ENCODE results near the gene KIAA0513.

KIAA0513 gene

DNA sequence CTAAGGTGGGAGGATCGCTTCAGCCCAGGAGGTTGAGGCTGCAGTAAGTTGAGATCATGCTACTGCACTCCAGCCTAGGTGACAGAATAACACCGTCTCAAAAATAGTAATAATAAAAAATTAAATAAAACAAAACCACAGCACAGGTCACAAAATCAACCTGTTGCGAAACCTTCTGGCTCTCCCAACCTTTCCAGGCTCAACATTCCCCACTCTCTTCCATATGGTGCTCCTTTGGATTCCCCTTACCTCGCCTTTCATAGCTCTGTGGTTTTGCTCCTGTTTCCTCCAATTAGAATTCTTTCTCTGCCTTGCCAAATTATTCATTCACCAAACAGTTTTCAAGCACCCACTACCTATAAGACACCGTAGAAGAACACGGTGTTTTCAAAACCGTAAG is 21.0 kb upstream of the KIAA0513 start:
- peaks cover 6% of the 10 kb centered on the region for H3K27me3 Mint-ChIP-seq (ENCODE audit: low read depth, poor library complexity)
- TF ChIP-seq, protein P1, sequence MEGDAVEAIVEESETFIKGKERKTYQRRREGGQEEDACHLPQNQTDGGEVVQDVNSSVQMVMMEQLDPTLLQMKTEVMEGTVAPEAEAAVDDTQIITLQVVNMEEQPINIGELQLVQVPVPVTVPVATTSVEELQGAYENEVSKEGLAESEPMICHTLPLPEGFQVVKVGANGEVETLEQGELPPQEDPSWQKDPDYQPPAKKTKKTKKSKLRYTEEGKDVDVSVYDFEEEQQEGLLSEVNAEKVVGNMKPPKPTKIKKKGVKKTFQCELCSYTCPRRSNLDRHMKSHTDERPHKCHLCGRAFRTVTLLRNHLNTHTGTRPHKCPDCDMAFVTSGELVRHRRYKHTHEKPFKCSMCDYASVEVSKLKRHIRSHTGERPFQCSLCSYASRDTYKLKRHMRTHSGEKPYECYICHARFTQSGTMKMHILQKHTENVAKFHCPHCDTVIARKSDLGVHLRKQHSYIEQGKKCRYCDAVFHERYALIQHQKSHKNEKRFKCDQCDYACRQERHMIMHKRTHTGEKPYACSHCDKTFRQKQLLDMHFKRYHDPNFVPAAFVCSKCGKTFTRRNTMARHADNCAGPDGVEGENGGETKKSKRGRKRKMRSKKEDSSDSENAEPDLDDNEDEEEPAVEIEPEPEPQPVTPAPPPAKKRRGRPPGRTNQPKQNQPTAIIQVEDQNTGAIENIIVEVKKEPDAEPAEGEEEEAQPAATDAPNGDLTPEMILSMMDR (IDR thresholded peaks at IDR 0.05) = no peak
- peaks cover 84% of the 10 kb centered on the region for H3K4me1 Mint-ChIP-seq
- no peak overlapping the region for H3K4me3 Mint-ChIP-seq
- no peak overlapping the region for H3K27ac Mint-ChIP-seq
- DNase-seq = no peak
- peaks cover 5% of the 10 kb centered on the region for H3K36me3 Mint-ChIP-seq (ENCODE audit: low read depth)
- H3K9me3 Mint-ChIP-seq = no peaks in the 10 kb centered on the region

DNA sequence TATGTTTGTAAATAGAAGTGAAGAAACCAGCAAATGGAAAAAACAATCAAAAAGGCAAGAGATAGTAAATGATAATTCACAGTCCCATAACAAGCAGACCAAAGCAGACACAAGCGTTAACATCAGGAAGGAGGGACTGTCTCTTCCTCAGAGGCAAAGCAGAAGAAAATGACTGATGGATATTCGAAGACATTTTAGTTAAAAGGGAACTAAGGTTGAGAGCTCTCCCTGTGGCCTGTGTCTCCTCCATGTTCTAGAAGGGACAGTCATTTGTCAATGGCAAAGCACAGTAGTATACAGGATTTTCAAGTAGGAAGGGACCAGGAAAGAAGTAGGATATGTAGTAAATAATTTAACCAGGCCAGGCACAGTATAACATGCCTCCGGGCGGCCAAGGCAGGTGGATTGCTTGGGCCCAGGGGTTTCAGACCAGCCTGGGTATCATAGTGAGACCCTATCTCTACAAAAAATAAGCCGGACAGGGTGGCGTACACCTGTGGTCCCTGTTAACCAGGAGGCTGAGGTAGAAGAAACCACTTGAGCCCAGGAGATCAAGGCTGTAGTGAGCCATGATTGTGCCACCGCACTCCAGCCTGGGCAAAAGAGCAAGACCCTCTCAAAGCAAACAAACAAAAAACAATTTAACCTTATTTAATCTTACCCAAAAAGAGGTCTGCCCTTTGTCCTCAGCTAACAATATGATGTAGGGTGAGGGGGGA is 19.9 kb upstream of the KIAA0513 start:
- TF ChIP-seq, protein P1 (IDR thresholded peaks at IDR 0.05) = no peak
- DNase-seq = no peak
- Mint-ChIP-seq H3K9me3 (no peaks in the 10 kb centered on the region), H3K4me3 (no peak overlapping the region), H3K27me3 (ENCODE audit: low read depth, poor library complexity) (peaks cover 8% of the 10 kb centered on the region), H3K27ac (peak overlapping the region; percentile 21), H3K36me3 (ENCODE audit: low read depth) (peaks cover 5% of the 10 kb centered on the region), H3K4me1 (peaks cover 83% of the 10 kb centered on the region)

DNA sequence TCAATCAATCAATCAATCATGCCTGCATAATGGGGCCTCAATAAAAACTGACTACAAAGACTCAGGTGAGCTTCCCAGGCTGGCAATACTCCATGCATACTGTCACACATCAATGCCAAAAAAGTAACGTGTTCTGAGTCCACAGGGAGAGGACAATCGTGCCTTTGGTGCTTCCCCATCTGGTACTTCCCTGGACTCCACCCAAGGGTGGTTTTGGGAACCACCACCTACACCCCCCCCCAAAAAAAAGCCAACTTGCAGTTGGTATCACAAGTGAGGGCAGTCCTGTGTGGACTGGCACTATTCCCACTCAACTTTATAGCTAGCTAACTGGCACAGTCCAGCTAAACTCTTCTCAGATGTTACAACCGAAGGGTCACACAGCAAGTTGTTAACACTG is 19.3 kb upstream of the KIAA0513 start:
- no peak for DNase-seq
- Mint-ChIP-seq H3K9me3 (no peaks in the 10 kb centered on the region), H3K27ac (no peak overlapping the region), H3K4me3 (no peak overlapping the region), H3K4me1 (peaks cover 77% of the 10 kb centered on the region), H3K36me3 (ENCODE audit: low read depth) (peaks cover 5% of the 10 kb centered on the region), H3K27me3 (ENCODE audit: low read depth, poor library complexity) (peaks cover 8% of the 10 kb centered on the region)
- TF ChIP-seq, protein P1 (IDR thresholded peaks at IDR 0.05) = no peak

DNA sequence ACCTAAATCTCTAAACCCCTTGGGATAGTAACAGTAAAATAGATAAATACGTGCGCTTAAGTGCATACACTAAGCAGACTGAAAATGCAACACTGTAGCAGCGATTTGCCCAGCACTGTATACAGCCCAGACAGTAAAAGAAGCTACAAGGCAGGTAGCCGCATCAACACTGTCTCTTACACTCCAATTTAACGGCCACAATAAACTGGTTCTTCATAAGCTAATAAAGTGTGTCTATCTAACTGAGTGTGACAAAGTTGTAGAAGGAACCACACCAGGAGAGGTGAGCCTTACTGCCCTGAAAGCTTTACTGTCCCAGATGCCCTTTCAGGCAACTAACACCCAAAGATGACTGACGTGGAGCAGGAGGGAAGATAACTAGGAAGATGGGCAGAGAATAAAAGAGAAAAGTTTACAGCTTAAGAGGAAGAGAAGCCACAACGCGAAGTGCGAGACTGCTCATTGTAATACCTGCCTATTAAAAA is 17.1 kb upstream of the KIAA0513 start:
- peaks cover 64% of the 10 kb centered on the region for H3K4me1 Mint-ChIP-seq
- H3K27ac Mint-ChIP-seq = peak overlapping the region; percentile 94
- H3K4me3 Mint-ChIP-seq = peak overlapping the region; percentile 95
- peaks cover 8% of the 10 kb centered on the region for H3K27me3 Mint-ChIP-seq (ENCODE audit: low read depth, poor library complexity)
- TF ChIP-seq, protein P1 (IDR thresholded peaks at IDR 0.05) = no peak
- H3K9me3 Mint-ChIP-seq = no peaks in the 10 kb centered on the region
- peaks cover 5% of the 10 kb centered on the region for H3K36me3 Mint-ChIP-seq (ENCODE audit: low read depth)
- no peak for DNase-seq

DNA sequence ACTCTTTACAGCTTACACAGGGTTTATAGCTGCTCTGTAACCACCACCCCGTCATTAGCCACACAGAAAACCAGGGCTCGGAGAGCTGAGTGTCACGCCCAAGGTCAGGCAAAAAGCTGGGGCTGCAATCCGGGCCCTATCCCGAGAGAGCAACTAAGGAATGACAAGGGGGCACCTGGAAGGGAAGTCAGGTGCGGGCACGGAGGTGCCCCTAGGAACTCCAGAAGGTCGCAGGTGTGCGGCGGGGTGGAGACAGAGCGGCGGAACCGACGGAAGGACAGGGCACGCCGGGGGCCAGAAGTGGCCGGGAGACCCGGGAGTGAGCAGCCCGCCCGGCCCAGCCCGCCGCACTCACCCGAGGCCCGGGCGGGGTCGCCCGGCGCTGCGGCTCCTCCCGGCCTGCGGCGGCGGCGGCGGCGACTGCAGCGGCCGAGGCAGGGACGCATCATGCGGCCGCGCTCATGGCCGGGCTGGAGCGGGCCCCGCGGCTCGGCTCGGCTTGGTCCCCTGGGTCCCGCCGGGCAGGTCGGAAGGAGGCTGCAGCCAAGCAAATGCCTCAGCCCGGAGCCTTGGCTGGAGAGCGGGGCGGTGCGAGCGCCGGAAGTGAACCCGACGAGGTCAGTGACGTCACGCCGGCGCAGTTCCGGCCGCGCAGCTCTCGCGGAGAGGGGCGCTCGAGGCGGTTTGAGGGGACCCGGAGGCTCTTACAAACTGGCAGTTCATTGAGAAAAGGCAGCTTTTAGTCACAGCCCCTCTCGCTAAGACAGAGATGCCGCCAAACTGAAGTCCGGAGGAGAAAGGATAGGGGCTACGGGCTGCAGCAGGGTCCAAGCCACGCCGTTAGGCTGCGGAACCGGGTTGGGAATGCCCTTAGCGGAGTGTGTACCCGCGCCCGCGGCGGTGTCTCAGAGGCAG is 16.4 kb upstream of the KIAA0513 start, which contains the start of gene ZDHHC7:
ZDHHC7 (minus strand) TSS at position 605 of the 915 bp plus-strand sequence. CDS start 20,917 bp downstream, outside the sequence.
- peak within 1 kb of the TSS; percentile 95 for H3K4me3 Mint-ChIP-seq
- peaks cover 8% of the 10 kb centered on the region for H3K27me3 Mint-ChIP-seq (ENCODE audit: low read depth, poor library complexity)
- H3K4me1 Mint-ChIP-seq = peaks cover 58% of the 10 kb centered on the region
- DNase-seq = peak; percentile 89
- H3K9me3 Mint-ChIP-seq = no peaks in the 10 kb centered on the region
- TF ChIP-seq, protein P1 (IDR thresholded peaks at IDR 0.05) = no peak
- peak within 1 kb of the TSS; percentile 99 for H3K27ac Mint-ChIP-seq
- H3K36me3 Mint-ChIP-seq (ENCODE audit: low read depth) = peaks cover 5% of the 10 kb centered on the region

All from nephron progenitor cell (in vitro differentiated cells).